Measurements from ENCODE around the gene DEPDC5.

Gene DEPDC5

GRCh38 chr22:31861226-31861840 lies 107.5 kb downstream of the DEPDC5 start:
- DNase-seq (ENCODE audit: low spot score): no peak
- in situ Hi-C loops (cut with MboI; ENCODE audit: low pct_unique_long_range_greater_than_20kb, low sequenced_read_pairs, unreplicated experiment): no loop called here
- no peak for TF ChIP-seq CTCF (IDR thresholded peaks at IDR 0.05; ENCODE audit: extremely low read depth, insufficient read depth, missing control alignments)

GRCh38 chr22:31866918-31867317 lies 113.1 kb downstream of the DEPDC5 start:
- DNase-seq (ENCODE audit: low spot score): no peak
- in situ Hi-C loops (cut with MboI; ENCODE audit: low pct_unique_long_range_greater_than_20kb, low sequenced_read_pairs, unreplicated experiment): no loop called here
- TF ChIP-seq CTCF (IDR thresholded peaks at IDR 0.05; ENCODE audit: extremely low read depth, insufficient read depth, missing control alignments): no peak

- DNase-seq (ENCODE audit: low spot score): no peak
- no peak for TF ChIP-seq CTCF (IDR thresholded peaks at IDR 0.05; ENCODE audit: extremely low read depth, insufficient read depth, missing control alignments)
- in situ Hi-C loops (cut with MboI; ENCODE audit: low pct_unique_long_range_greater_than_20kb, low sequenced_read_pairs, unreplicated experiment): no loop called here
These were observed 113.8 kb downstream of the DEPDC5 start for GRCh38 chr22:31867386-31868153.

GRCh38 chr22:31869739-31870138 lies 115.9 kb downstream of the DEPDC5 start:
- no peak for DNase-seq (ENCODE audit: low spot score)
- TF ChIP-seq CTCF (IDR thresholded peaks at IDR 0.05; ENCODE audit: extremely low read depth, insufficient read depth, missing control alignments): no peak
- in situ Hi-C loops (cut with MboI; ENCODE audit: low pct_unique_long_range_greater_than_20kb, low sequenced_read_pairs, unreplicated experiment): loop anchor here (10.0 kb wide), 1 partner anchor 85 kb away; no protein-coding TSS in a partner anchor

GRCh38 chr22:31870890-31871289 lies 117.1 kb downstream of the DEPDC5 start:
- no peak for DNase-seq (ENCODE audit: low spot score)
- in situ Hi-C loops (cut with MboI; ENCODE audit: low pct_unique_long_range_greater_than_20kb, low sequenced_read_pairs, unreplicated experiment): loop anchor here (10.0 kb wide), 1 partner anchor 84 kb away; no protein-coding TSS in a partner anchor
- no peak for TF ChIP-seq CTCF (IDR thresholded peaks at IDR 0.05; ENCODE audit: extremely low read depth, insufficient read depth, missing control alignments)

- in situ Hi-C loops (cut with MboI; ENCODE audit: low pct_unique_long_range_greater_than_20kb, low sequenced_read_pairs, unreplicated experiment): loop anchor here (10.0 kb wide), 1 partner anchor 83 kb away; no protein-coding TSS in a partner anchor
- TF ChIP-seq CTCF (IDR thresholded peaks at IDR 0.05; ENCODE audit: extremely low read depth, insufficient read depth, missing control alignments): no peak
- DNase-seq (ENCODE audit: low spot score): no peak
These were observed 117.7 kb downstream of the DEPDC5 start for GRCh38 chr22:31871480-31871879.
